RPMI7951 (cell line): Measurements from ENCODE around the gene CAPSL. TPM values are rescaled to one million over a fixed set of nuclear protein-coding genes. Genes with fewer than 3 reads are reported as not detected.
"Not testable (repeated sequence)": the region's sequence is repeated elsewhere in the genome, so short reads cannot be mapped to it uniquely, and the experiment has no call there.

Experiments
- DNase-seq: peaks from one replicate; pipeline ENCODE4 v3.0.0-alpha.2; 2012; ENCODE audit warnings: low read depth
- total RNA-seq: library from RNA; depleted of rRNA; stranded (reverse); fragments of >200 nt; shearing (Covaris generic); gene quantifications from 2 replicates; pipeline ENCODE4 v1.2.3, GENCODE V29; 2014

The CAPSL gene
- total RNA-seq, 1 experiment from 2014 or later: not detected

DNA sequence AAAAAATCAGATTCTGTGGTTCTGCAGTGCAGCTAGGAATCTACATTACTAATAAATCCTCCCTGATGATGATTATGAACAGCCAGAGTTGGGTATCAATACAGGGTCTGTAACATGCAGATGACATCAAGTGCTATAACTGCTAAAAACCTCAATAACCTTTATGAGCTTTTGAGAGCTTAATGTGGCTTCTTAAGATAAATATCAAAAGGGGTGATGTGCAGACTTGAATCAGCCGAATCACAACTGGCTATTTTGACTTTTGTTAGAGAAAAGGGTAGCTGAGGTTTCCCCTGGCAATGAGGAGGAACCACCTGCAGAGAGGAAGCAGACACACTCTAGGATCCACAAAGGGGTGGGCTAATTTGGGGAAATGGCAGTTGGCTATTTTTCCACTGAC, 30.2 kb downstream of the CAPSL start:
- DNase-seq: no peak

DNA sequence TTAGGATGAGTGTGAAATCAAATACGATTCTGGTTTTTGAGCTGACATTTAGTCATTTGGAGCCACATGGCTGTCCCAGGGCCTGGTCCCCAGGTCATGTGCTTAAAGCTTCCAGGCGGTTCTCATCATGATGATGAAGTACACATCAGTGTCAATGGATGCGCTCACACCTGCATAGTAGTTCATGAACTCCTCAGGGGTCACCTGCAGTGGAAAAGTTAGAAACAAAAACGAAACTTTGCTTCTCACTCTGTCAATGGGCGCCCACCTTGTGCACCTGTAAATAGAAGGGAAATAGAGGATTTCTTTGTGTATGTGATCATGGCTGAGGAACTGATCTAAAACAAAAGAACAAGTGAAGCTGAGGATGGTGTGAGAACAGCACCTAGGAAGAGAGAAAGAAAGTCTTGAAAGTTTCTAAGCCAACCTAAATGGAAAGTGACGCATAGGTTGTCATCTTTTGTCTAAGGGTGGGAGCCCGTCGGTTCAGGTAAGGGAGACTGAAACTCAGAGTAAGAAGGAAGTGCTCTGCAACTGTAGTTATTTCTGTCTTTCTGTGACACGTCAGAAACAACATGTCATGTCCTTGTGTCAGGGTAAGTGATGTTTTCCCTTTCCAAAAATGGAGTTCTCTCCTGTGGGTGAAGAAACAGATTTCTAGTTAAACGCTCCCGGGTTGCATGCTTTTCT, 33.8 kb downstream of the CAPSL start:
- DNase-seq: no peak

DNA sequence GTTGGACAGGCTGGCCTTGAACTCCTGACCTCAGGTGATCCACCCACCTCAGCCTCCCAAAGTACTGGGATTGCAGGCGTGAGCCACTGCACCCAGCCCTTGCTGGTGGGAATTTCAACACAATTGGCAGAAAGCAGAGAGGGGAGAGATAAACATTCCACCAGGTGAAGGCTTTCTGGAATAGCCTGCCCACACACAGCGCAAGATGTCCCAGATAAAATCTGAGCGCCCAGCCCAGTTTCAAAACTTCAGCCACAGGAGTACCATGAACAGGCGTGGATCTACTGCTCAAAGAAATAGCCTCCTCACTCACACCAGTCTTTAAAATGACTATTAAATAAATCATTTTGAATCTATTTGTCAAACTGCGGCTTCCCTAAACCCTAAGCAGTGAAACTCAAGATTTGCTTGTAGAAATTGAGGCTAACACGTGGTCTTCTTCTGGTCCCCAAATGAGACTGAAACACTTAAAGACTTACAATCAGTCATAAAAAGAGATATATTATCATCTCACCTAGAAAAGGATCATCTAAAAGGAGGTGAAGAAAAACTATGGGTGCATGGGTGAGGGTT, 34.7 kb downstream of the CAPSL start:
- DNase-seq: no peak

DNA sequence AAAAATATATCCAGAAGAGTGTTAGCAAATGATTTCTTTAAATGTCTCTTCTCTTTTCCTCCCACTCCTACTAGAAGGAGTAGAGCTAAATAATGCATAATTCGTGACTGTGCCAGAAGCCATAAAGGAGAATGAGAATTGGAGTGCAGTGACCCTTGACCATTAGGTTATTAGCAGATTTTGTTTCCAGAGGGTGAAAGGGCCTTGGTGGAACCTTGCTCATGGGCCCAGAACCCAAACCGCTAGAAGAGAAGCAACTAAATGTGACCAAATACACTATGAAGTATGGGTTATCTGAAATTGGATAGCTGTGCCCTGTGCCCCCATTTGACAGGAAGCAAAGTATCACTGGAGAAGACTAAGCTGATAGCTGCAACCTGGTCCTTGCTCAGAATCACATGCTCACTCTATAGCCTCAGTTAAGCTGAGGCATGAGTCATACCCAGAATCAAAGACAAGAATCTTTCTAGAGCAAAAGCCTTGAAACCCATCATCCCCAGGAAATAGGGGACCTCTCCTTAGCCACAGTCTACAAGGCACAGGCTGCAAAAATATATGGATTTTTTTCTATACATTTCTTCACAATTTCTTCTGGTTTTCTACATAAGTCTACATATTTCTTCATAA, 36.3 kb downstream of the CAPSL start:
- peak; percentile 41 for DNase-seq

DNA sequence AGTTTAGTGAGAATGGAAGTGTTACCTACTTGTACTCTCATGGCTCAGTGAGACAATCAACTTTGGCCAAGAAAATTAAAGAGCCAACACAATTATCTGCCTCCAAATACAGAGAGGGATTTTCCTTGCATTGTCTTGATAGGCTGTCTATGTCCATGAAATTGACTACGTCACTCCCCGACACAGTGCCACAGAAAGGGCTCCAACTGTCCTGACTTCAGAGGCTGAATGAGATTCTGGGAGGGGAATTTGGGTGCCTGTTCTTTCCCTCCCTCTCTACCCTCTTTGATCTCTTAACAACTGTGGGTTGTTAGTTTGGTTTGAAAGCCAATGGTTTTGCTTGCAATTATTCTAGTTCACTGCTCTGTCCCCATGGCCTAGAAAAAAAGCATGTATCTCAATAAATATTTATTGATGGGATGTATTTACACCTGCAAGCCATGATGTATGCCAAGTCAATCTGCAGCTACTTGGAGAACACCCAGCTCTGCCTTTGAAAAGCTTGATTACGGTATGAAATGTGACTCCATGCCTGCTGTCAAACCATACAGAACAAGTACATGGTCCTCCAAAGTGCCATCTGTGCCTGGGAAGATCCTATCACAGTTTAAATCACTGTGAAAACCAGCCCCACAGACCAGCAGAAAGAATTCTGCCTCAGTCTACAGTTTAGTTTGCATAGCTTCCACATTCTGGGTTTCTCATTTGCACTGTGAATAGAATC, 37.3 kb downstream of the CAPSL start:
- DNase-seq: no peak

DNA sequence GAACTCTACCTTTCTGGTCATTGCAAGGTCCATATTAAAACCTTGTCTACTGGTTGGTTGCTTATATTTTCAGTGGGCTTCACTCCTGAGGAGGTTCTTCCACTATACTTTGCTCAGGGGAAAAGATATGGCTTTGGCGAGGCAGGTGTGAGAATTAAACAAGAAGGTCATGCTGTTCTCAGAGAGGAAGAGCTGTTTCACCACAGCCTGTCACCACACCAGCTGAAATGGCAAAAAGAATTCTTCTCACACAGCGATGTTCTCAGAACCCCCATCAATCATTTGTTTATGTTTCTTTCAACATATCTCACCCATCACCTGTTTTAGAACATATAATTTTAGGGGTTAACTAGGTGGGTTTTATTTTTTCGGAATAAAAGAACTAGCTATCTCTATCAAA, 38.6 kb downstream of the CAPSL start:
- no peak for DNase-seq

DNA sequence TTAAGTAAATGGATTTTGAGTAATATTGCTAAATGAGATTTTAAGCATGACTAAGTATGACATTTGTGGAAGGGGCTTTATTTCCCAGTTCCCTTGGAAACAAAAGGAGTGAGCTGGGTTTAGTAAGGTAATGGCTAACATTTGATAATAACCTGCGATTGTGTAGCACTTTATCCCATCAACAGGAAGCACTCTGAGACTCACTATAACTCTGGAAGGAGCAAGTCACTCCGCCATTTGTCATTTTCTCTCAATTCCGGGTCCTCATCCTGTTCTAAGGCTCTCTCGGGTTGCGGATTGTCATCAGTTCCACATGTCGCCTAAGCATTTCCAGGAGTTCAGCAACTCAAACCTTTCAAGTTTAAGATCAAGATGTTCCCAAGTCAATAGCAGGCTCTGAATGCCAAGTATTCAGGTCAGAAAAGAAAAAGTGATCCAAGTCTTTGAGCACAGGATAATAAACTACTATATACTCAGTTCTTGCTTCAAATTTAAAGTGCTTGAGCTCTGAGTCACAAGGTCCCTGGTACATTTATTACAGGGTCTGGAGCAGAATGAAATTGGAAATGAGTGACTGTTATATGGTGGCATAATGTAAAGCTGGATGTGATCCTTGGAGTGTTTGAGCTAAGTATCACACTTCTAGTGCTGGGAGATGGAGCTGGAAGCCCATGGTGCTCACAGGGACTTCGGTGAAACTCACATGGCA, 39.3 kb downstream of the CAPSL start:
- DNase-seq: no peak

DNA sequence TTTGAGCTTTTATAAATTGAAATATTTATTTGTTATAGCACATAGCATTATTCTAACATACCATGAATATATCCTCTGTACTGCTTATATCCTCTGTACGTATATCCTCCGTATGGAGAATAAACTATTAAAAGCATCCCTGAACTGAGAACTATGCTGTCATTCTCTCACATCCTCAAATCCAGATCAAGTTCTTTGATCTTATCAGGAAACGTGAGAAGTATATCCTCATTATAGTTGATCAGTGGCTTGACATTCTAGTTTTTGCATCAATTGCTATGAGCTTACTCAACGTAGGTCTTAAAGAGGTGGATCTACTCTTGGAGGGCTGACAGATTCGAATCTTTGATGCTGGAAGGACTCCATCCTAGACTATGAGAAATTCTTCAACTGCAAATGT, 44.3 kb downstream of the CAPSL start:
- no peak for DNase-seq

DNA sequence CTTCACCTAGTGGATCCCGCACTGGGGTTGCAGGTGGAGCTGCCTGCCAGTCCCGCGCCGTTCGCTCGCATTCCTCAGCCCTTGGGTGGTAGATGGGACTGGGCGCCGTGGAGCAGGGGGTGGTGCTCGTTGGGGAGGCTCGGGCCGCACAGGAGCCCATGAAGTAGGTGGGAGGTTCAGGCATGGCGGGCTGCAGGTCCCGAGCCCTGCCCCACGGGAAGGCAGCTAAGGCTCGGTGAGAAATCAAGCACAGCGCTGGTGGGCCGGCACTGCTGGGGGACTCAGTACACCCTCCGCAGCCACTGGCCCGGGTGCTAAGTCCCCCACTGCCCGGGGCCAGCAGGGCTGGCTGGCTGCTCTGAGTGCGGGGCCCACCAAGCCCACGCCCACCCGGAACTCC, 45.6 kb downstream of the CAPSL start:
- DNase-seq: not testable (repeated sequence)

DNA sequence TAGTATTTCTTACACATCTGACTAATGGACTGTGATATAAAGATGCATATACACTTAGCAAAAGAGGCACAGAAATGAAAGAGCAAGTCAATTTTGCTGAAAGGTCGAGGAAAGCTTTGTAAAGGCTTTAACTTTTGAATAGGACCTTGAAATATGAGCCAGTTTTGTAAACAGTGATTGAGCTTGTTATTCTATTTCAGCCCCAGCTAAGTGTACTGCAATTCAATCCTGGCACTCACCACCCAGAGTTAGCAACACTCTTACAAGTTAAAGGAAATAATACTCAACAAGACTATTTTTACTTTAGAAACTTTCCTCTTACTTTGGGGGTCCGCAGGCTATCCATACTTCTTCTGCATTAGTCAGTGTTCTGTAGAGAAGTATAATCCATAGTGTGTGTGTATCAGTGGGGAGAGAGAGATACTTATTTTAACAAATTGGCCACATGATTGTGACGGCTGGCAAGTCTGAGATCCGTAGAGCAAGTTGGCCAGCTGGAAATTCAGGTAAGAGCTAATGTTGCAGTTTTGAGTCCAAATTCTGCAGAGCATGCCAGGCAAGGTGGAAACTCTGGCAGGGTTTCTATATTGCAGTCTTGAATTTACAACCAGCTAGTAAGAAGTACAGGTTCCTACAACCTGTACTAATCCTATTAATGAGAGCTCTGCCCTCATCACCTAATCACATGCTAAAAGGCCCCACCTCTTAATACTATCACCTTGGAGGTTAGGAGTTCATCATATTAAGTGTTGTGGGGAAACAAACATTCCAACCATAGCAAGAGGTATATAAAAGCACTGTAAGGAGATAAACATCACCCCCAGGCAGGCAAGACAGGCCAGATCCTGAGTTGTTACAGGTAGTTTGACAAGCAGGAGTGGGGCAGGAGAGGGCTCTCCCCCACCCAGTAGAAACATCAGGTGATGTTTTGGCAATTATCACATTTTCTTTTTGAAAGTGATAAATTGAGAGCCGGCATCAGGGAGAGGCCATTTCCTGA, 48.1 kb downstream of the CAPSL start:
- no peak for DNase-seq

DNA sequence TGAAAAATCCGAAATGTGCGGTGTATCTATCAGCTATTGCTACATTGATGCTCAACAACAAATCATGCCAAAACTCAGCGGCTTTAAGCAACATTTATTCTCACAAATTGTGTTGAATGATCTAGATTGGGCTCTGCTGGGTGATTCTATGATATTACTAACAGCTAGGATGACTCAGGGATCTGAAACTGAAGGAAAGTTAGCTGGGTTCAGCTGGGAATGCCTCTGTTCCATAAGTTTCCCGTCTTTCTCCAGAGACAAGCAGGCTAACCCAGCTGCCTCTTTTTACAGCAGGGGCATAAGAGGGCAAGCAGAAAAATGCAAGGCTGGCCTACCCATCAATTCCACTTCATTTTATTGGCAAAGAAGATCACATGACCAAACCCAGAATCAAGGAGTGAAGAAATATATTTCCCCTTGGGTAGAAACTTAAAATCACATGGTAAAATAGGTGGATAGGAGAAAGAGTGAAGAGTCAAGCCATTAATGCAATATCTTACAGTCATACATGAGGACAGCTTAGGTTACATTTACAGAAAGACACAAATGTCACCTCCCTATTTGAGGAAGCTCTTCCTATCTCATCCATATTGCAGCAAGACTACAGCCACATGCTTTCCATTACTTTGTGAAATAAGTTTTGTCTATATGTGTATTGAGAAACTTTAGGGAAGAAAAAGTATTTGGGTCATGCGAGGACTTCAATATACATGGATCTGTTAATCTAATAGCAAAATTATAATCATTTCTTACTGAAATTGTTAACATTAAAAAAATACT, 50.9 kb downstream of the CAPSL start:
- DNase-seq: peak; percentile 51

DNA sequence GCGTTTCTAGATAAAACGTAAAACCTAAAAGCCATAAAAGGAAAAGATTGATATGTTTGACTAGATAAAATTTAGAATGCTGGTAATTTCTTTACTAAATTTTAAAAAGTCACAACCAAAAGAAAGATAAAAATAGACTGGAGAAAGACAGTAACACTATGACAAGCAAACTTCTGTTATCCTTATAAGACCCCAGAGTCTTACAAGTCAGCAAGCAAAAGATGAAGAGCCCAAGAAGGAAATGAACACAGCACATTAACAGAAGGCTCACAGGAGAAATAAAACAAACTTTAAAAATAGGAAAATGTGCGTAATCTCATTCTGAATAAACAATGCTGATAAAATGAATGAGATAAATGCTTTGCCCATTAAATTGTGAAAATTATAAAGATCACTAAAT, 52.0 kb downstream of the CAPSL start:
- DNase-seq: no peak

DNA sequence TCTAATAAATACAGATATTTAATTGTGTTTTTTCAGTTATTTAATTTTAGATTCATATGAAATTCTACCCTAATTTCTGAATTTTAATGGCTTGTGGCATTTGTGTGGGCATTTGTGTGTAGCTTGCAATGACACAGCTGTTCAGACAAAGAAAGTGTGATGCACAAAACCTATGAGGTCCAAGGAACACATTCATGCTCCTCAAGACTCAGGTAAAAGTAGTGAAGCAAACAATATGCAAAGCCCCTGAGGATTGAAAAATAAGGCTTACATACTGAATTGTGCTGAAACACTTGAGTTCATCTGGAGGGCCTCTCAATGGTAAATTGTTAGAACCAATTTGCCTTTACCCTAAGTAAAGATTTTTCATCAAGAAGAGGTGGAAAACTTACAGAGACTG, 53.6 kb downstream of the CAPSL start:
- no peak for DNase-seq

DNA sequence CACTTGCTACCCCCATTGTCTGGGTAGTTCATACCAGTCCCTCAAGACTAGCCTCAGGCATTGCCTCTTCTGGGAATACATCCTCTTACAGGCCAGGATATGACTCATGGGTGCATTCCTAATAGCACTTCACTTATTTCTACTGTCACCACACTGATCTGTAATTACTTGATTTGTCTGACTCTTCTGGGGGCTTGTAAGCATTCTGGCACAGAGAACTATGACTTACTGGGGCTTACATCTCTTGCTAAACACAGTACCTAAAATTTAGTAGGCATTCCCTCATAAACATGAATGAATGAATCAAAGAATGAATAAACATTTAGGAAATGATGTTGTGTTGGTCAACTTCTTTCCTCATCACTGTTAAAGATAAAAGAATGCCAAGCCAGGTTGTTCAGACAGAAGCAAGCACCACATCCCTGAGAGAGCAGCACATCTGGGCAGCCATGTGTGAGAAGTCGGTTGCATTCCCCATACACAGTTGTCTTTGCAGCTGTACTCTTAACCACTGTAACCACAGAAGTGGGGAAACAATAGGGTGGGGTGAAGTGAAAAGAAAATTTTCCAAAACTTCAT, 54.1 kb downstream of the CAPSL start:
- DNase-seq: peak; percentile 96

DNA sequence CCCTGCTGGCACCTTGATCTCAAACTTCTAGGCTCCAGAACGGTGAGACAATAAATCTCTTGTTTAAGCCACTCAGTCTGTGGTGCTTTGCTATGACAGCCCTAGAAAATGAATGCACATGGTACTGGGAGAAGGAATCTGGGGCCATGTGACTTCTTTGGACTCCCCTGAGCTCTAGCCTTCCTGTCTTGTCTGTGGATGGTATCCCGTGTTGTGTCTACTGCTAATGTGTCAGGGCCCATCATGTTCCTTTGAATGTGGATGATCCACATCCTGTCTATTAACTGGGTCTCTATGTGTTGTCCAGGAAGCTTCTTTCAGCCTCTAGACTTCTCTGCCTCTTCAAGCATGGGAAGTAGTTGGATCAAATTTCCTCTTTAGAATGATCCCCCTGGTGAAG, 56.7 kb downstream of the CAPSL start:
- no peak for DNase-seq

DNA sequence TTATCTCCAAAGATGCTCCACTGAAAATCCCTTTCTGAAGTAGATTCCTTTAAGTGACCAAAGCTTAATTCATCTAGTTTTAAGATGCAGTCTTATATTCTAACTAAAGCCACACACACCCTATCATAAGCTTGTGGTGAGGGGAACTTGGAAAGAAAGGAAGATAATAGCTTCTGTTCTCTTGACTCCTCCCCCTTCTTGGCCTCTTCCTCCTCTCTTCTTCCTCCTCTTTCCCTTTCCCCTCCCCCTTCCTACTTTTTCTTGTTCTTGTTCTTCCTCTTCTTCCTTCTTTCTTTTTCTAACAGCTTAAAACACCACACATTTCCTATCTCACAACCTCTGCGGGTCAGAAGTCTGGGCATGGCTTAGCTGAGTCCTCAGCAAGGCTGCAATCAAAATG, 58.3 kb downstream of the CAPSL start:
- DNase-seq: no peak

DNA sequence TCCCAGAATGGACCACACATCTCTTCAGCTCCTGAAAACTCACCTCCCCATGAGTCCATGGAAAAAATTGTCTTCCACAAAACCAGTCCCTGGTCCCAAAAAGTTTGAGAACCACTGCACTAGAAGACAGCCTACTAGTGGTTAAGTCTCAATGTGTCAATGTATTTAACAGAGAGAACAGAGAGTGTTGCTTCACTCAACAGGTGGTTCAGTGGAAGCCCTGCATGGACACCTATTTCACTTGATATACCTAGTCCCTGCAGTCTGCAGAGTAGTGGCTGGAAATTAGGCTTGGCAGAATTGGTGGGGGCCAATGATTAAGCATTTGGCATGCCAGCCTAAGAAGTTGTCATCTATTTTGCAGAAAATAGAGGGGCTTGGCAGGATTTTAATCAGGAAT, 58.8 kb downstream of the CAPSL start:
- DNase-seq: no peak

DNA sequence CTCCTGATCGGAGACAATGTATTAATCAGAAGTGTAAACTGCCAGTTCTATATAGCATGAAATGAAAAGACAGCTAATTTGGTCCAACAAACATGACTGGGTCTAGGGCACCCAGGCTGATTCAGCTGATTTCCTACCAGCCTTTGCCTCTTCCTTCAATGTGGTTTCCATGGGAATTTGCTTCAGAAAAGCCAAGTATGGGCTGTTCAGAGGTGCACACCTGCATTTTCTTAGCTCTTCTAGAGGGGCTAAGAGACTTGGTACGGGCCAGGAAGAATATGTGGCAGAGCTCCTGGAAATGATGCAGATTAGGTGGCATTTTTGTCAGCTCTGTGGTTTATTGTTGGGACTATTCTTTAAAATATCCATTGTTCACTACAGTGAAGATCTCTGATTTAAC, 59.3 kb downstream of the CAPSL start:
- no peak for DNase-seq

DNA sequence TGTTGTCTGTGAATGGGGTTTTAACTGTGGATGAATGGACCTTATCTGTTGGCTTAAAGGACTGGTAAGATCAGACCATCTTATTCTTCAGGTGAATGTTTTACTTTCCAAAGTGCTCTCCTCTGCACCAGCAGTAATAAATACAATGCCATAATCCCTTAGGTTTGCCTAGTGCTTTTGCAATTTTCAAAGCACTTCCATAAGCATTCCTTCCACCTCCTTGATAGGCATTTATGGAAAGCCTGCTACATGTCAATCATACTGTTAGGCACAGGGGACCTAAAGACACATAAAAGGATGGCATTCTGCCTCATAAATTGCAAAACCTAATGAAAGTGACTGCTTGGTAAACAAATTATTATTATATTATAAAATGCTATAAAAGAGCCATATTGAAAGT, 60.3 kb downstream of the CAPSL start:
- DNase-seq: no peak

DNA sequence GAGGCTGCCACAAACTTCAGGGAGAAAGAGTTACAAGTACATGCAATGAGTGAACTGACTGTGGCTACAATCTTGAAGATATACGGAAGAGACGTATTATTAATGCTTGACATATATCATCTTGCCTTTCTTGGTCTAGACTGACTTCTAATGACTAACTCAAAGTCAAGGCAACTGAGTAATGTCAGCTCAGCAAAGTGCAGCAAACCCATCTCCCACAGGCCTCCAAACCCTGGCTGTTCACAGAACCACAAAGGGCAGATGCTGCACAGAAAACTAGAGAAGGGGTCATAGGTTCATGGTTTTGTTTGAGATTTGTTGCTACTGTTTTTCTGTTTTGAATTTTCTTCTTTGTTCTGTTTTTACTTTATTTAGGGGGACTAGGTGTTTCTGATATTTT, 60.8 kb downstream of the CAPSL start:
- DNase-seq: peak; percentile 63
